Spinal cord (tissue), 10 donors: ENCODE results near the gene JAKMIP2. TPM values are rescaled to one million over a fixed set of nuclear protein-coding genes. Genes with fewer than 3 reads are reported as not detected.
"Not testable (repeated sequence)": the region's sequence is repeated elsewhere in the genome, so short reads cannot be mapped to it uniquely, and the experiment has no call there.

Experiments
- DNase-seq, 6 donors: peaks; one replicate each; pipeline versions ENCODE4 v3.0.0 to v3.0.0-alpha.2; 2013 to 2015; ENCODE audit warnings: low spot score in 6 of 6, low read depth in 4 of 6
- H3K27ac ChIP-seq: one replicate; pipeline ENCODE4 v1.5.1; 2013; ENCODE audit warnings: low read depth, low read length, control low read depth
- H3K27me3 ChIP-seq: one replicate; pipeline ENCODE4 v1.6.1; 2013; ENCODE audit warnings: low read length; ENCODE audit not compliant: control insufficient read depth, insufficient read depth
- H3K36me3 ChIP-seq: one replicate; pipeline ENCODE4 v1.6.1; 2013; ENCODE audit warnings: low read length; ENCODE audit not compliant: control insufficient read depth, insufficient read depth
- H3K4me1 ChIP-seq: one replicate; pipeline ENCODE4 v1.6.1; 2013; ENCODE audit warnings: low read length; ENCODE audit not compliant: control insufficient read depth, insufficient read depth
- H3K4me3 ChIP-seq: one replicate; pipeline ENCODE4 v1.5.1; 2013; ENCODE audit warnings: low read depth, low read length, control low read depth
- H3K9me3 ChIP-seq: one replicate; pipeline ENCODE4 v1.6.1; 2013; ENCODE audit warnings: low read length; ENCODE audit not compliant: control insufficient read depth, insufficient read depth
- WGBS: methylation state at CpG from one replicate; pipeline ENCODE4 v1.1.5; 2013; ENCODE audit warnings: missing lambda C conversion rate; ENCODE audit not compliant: insufficient coverage; 5-methylcytosine and 5-hydroxymethylcytosine counted together
- polyA plus RNA-seq, 2 donors: library from polyadenylated mRNA; unstranded; fragments of 120-200 nt; gene quantifications; one replicate each; pipeline ENCODE4 v1.2.1, GENCODE V29; 2013; ENCODE audit not compliant: insufficient read length in 2 of 2
- total RNA-seq, 2 donors: library from RNA; depleted of rRNA in 1 of 2; stranded (reverse); fragments of 120-200 nt in 1 of 2; fragments of >200 nt in 1 of 2; gene quantifications; one replicate each; pipeline versions ENCODE4 v1.2.3 to v1.2.4, GENCODE V29; 2013 to 2014
- donor health status: healthy.

Gene JAKMIP2
- total and polyA plus RNA-seq, 4 donors: 31.0 to 45.7 (median 32.2) TPM

DNA sequence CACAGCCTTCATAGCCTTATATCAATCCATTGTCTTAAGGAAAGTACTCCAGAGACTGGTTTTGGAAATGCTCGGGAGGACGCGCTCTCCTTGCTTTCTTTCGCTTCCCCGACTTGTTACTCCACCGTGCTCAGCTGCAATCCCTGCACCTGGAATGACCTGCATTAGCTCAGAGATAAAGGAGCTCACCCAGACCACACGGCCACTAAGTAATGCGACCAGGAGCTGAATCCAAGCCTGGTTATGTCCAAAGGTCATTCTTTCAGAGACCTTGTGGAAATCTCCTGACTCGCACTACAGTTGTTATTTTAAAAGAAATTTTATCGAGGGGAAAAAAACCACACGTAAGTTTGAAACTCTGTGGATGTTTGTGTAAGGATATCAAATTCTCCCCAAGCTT is 137.3 kb downstream of the JAKMIP2 start:
- WGBS: 88% methylated on average over 7 of the region's 11 CpGs
- Histone ChIP-seq H3K4me1 (no peaks in the 10 kb centered on the region), H3K27me3 (no peaks in the 10 kb centered on the region), H3K4me3 (no peak overlapping the region), H3K36me3 (no peaks in the 10 kb centered on the region), H3K9me3 (no peaks in the 10 kb centered on the region), H3K27ac (peak overlapping the region; percentile 25)
- DNase-seq: no peak

DNA sequence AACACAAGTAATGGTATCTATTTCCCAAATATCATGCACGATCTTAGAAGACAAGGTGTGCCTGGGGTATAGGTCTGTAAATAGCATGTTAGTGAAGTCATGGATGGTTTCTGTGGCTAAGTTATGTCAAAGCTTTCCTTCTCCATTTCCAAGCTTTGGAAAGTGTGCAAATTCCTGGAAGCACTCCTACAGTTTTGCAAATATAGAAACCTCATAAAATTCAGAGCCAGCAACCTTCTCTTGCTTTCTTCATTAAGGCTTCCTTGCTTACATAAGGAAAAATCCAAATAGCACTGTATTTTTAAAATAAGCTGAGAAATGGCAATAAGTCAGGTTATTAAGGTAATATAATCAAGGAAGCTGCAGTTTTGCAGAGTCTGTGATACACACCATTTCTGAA is 138.1 kb downstream of the JAKMIP2 start:
- H3K27ac ChIP-seq: no peak overlapping the region
- H3K4me1 ChIP-seq: no peaks in the 10 kb centered on the region
- no peaks in the 10 kb centered on the region for H3K9me3 ChIP-seq

DNA sequence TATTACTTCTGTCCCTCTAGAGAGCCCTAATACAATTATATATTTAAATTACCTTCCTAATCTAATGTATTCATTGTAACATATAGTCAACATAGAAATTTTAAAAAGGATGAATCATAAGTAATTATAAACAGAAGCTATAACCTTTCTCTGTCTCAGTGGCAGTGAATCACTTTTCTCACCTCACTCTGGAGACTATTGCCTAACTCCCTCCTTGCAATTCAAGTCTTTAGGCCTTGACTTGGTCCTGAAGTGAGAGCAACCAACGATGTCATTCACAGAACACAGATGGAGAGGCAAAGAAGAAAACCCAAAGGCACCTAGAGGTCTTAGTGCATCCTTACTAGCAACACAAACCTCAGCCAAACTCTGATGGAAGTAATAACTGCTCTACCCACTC is 139.4 kb downstream of the JAKMIP2 start:
- WGBS: 71% methylated on average over 1 of the region's 1 CpG
- no peaks in the 10 kb centered on the region for H3K9me3 ChIP-seq
- H3K27ac ChIP-seq: no peak overlapping the region
- no peak overlapping the region for H3K4me3 ChIP-seq
- H3K27me3 ChIP-seq: no peaks in the 10 kb centered on the region
- no peaks in the 10 kb centered on the region for H3K36me3 ChIP-seq
- no peak for DNase-seq
- no peaks in the 10 kb centered on the region for H3K4me1 ChIP-seq

More for the DNA sequence above, 138.1 kb downstream of the JAKMIP2 start:
- H3K27me3 ChIP-seq: no peaks in the 10 kb centered on the region
- DNase-seq: peak in 1 of 6 donors; percentile 51
- H3K36me3 ChIP-seq: no peaks in the 10 kb centered on the region
- no peak overlapping the region for H3K4me3 ChIP-seq
- no CpG with 5 or more reads among the region's 1 CpG for WGBS

DNA sequence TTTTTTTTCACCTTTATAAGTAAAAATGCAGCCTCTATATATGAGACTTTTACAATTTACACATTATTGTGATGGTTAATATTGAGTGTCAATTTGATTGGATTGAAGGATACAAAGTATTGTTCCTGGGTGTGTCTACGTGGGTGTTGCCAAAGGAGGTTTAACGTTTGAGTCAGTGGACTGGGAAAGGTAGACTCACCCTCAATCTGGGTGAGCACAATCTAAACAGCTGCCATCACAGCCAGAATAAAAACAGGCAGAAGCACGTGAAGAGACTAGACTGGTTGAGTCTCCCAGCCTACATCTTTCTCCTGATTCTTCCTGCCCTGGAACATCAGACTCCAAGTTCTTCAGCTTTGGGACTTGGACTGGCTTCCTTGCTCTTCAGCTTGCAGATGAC is 139.9 kb downstream of the JAKMIP2 start:
- DNase-seq: no peak
- no peaks in the 10 kb centered on the region for H3K36me3 ChIP-seq
- no peaks in the 10 kb centered on the region for H3K4me1 ChIP-seq
- H3K4me3 ChIP-seq: no peak overlapping the region
- no peak overlapping the region for H3K27ac ChIP-seq
- WGBS: 83% methylated on average over 1 of the region's 3 CpGs
- no peaks in the 10 kb centered on the region for H3K9me3 ChIP-seq
- no peaks in the 10 kb centered on the region for H3K27me3 ChIP-seq

DNA sequence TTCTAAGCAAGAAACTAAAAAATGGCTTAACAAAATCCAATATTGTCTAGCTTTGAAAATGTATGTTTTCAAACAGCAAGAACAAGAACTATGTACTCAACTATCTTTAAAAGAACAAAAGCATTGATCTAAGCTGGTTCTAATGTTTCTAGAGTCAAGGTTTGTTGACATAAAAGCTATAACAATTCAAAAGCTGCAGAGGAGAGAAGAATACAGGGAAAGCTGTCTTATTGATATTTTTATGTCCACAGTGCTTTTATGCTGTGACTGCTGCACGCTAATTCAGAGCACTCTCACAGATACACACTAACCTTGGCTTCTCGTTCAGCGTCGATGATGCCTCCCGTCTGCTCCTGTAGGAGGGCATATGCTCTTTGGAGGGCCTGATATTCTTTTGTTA is 143.2 kb downstream of the JAKMIP2 start:
- no peak overlapping the region for H3K4me3 ChIP-seq
- H3K27me3 ChIP-seq: no peaks in the 10 kb centered on the region
- H3K36me3 ChIP-seq: peaks cover 22% of the 10 kb centered on the region
- WGBS: no CpG with 5 or more reads among the region's 5 CpGs
- no peaks in the 10 kb centered on the region for H3K4me1 ChIP-seq
- DNase-seq: no peak
- no peak overlapping the region for H3K27ac ChIP-seq
- no peaks in the 10 kb centered on the region for H3K9me3 ChIP-seq

DNA sequence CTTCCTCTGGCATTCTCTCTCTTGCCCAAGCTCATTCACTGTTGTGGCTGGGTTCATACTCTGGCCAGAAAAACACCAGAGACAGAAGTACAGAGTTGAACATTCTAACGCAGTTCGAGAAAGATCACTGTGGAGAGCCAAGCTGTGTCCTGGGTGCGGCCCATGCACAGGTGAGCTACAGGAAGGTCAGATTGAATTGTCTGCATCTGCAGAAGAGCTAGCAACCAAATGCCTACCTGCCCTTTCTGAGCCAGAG is 145.9 kb downstream of the JAKMIP2 start:
- Histone ChIP-seq H3K9me3 (no peaks in the 10 kb centered on the region), H3K4me1 (no peaks in the 10 kb centered on the region), H3K27ac (no peak overlapping the region), H3K27me3 (no peaks in the 10 kb centered on the region), H3K4me3 (no peak overlapping the region), H3K36me3 (peaks cover 22% of the 10 kb centered on the region)
- 95% methylated on average over 3 of the region's 3 CpGs for WGBS
- DNase-seq: no peak

DNA sequence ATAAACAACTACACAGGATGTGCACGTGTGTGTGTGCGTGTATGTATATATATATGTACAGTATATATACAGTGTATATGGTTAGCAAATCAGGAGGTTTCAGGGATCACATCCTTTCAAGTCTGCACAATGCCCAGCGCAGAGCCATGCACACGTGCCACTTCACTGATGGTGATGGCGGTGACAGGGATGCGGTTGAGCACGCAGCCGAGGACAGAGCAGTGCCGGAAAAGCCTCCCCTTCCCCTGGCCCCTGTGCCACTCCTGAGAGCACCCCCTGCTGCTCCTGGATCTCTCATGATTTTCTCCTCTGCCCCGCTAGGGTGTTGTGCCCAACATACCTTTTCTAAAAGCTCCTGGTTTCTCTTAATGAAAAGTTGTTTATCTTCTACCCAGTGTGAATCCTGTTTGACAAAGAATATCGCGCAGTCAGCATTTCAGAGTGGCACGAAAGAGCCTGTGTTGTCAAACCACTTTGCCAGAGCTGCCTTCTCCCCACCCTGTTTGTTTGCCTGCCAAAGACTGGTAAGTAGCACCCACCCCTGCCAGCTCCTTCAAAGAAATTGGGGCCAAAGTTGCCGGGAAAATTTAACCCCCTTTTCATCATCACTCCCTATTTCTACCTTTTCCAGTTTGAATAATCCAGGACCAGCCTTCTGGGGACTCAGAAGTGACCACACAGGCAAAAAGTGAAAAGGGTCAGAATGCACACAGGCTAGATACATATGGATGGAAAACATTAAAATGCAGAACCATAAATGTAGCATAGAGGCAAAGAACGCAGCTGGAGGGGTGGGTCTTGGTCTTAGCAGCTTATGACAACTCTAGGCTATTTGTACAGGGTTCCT is 146.4 kb downstream of the JAKMIP2 start:
- 78% methylated on average over 7 of the region's 15 CpGs for WGBS
- peaks cover 22% of the 10 kb centered on the region for H3K36me3 ChIP-seq
- H3K4me3 ChIP-seq: no peak overlapping the region
- H3K4me1 ChIP-seq: no peaks in the 10 kb centered on the region
- no peak overlapping the region for H3K27ac ChIP-seq
- no peaks in the 10 kb centered on the region for H3K9me3 ChIP-seq
- no peaks in the 10 kb centered on the region for H3K27me3 ChIP-seq
- peak in 1 of 6 donors; percentile 41 for DNase-seq

DNA sequence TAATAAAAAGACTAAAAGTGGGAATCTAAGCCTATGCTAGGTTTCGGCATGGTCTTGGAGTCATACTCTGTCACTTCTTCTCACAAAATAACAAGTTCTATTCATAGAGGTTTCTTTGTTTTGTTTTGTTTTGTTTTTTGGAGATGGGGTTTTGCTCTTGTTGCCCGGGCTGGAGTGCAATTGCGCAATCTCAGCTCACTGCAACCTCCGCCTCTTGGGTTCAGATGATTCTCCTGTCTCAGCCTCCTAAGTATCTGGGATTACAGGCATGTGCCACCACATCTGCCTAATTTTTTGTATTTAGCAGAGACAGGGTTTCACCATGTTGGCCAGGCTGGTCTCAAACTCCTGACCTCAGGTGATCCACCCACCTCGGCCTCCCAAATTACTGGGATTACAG is 147.1 kb downstream of the JAKMIP2 start:
- not testable (repeated sequence) for DNase-seq, H3K27me3 ChIP-seq, H3K27ac ChIP-seq, H3K9me3 ChIP-seq, H3K4me1 ChIP-seq, H3K4me3 ChIP-seq
- 93% methylated on average over 2 of the region's 5 CpGs for WGBS
- H3K36me3 ChIP-seq: peaks cover 22% of the 10 kb centered on the region

DNA sequence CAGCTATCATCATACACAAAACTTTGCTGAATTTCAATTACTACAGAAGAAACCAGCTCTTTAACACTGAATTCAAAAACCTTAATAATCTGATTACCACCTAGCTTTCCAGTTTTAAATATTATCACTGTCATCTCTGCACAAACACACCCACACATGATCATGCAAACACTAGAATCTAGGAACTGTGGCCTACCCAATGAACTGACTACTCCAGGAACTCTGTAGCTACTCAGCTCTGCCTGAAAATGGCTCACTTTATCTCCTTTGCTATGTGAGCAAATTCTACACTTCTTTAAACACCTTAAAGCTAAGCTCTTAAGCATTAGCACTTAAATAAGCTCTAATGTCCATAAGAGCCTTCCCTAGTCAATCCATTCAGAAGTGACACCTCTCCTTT is 149.4 kb downstream of the JAKMIP2 start:
- Histone ChIP-seq H3K4me1 (no peaks in the 10 kb centered on the region), H3K27me3 (no peaks in the 10 kb centered on the region), H3K27ac (no peak overlapping the region), H3K36me3 (peaks cover 22% of the 10 kb centered on the region), H3K4me3 (no peak overlapping the region), H3K9me3 (no peaks in the 10 kb centered on the region)
- DNase-seq: no peak

DNA sequence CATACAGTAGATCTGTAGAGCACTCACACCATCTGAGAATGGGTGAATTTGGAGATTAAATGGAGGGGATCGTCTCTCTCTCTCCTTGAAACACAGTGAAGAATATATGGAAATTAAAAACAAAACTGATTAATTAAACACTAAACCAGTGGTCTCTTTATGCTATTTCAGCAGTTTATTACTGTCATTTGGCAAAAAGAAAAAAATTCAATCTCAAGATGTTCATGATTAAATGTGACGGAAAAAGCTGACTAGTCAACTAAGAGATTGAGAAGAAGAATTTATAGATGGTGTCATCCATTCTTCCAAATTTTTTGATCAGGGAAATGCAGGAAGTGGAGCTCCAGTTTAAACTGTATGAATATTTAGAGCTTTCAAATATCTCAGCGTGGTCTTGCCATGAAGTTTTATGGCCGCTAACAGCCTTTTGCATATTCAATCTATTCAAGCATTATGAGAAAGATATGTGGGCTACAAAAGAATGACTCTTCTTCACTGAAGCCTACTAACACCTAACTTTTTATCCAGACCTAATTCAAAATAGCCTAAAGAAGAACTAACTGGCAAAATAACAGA is 151.0 kb downstream of the JAKMIP2 start:
- DNase-seq: no peak
- Histone ChIP-seq H3K4me3 (no peak overlapping the region), H3K27me3 (no peaks in the 10 kb centered on the region), H3K36me3 (peaks cover 13% of the 10 kb centered on the region), H3K9me3 (no peaks in the 10 kb centered on the region), H3K27ac (no peak overlapping the region), H3K4me1 (no peaks in the 10 kb centered on the region)
- no CpG with 5 or more reads among the region's 4 CpGs for WGBS
